ENCODE data around the gene AOPEP. TPM values are rescaled to one million over a fixed set of nuclear protein-coding genes. Genes with fewer than 3 reads are reported as not detected.

Gene AOPEP
- total RNA-seq, 2 experiments from 2014 or later, result 5.8 to 6.4 TPM

DNA sequence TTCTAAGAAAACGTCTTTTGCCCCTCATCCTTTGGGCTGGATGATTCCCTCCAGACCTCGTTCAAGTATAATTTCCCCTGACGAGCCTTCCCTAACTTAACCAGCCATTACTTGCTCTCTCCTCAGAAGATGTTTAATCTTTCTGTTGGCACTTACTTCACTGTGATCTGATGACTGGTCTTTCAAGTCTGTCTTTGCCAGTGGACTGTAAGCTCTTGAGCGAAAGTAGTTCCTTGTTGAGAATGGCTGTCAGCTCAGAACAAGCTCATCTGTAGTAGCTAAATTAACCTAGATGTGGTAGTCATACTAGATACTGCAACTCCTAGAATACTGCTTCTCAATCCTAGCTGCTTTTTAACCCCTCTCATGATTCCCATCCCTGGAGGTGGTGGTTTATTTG is 125.0 kb downstream of the AOPEP start:
- no peak overlapping the region for H3K4me3 Mint-ChIP-seq
- intact Hi-C loops (cut with micrococcal nuclease), result no loop called here
- no peak overlapping the region for H3K27ac Mint-ChIP-seq
- CTCF ChIA-PET, result no interaction called here
- DNase-seq, result no peak
- H3K27me3 Mint-ChIP-seq (ENCODE audit: low read depth), result no peaks in the 10 kb centered on the region
- H3K9me3 Mint-ChIP-seq, result no peaks in the 10 kb centered on the region
- H3K36me3 Mint-ChIP-seq (ENCODE audit: low read depth), result no peaks in the 10 kb centered on the region
- peaks cover 12% of the 10 kb centered on the region for H3K4me1 Mint-ChIP-seq (ENCODE audit: low read depth)

DNA sequence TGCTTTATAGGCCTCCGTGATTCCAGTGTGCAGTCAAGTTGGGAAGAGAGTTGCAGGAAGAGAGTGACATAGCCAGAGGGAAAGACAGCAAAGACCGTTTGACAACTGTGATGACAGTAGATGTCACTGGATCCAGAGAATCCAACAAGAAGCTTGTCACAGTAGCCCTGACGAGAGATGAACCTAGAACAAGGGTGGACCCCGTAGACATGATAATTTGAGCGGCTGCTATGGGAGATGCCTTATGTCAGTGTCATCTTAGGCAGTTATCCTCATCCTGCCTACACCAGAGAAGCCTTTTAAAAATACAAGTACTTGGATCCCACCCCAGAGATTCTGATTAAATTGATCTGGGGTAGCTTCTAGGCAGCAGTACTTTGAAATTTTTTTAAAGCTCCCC is 125.4 kb downstream of the AOPEP start:
- no peak for DNase-seq
- no peaks in the 10 kb centered on the region for H3K27me3 Mint-ChIP-seq (ENCODE audit: low read depth)
- H3K4me1 Mint-ChIP-seq (ENCODE audit: low read depth), result peaks cover 9% of the 10 kb centered on the region
- intact Hi-C loops (cut with micrococcal nuclease), result no loop called here
- no peak overlapping the region for H3K4me3 Mint-ChIP-seq
- H3K36me3 Mint-ChIP-seq (ENCODE audit: low read depth), result no peaks in the 10 kb centered on the region
- no peaks in the 10 kb centered on the region for H3K9me3 Mint-ChIP-seq
- H3K27ac Mint-ChIP-seq, result no peak overlapping the region
- CTCF ChIA-PET, result no interaction called here

DNA sequence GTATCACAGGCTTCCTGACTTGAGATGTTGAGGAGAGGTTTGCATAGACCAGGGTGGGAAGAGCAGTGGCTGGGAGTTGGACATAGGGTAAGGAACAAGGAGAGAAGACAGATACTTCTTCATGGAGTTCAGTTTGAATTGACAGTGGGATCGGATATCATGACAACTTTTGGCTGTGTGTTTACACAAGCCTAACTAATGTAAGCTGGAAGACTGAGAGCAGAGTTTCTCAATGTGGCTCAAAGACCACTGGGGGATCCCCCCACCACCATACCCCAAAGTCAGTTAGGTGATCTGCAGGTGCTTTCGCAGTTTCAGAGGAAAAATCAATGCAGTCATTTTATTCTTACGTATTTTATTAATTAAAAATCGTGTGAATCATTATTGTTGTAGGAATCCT is 125.9 kb downstream of the AOPEP start:
- Mint-ChIP-seq H3K4me1 (ENCODE audit: low read depth) (peaks cover 4% of the 10 kb centered on the region), H3K27me3 (ENCODE audit: low read depth) (no peaks in the 10 kb centered on the region), H3K36me3 (ENCODE audit: low read depth) (no peaks in the 10 kb centered on the region), H3K27ac (no peak overlapping the region), H3K4me3 (no peak overlapping the region), H3K9me3 (no peaks in the 10 kb centered on the region)
- intact Hi-C loops (cut with micrococcal nuclease), result no loop called here
- CTCF ChIA-PET, result no interaction called here
- no peak for DNase-seq

DNA sequence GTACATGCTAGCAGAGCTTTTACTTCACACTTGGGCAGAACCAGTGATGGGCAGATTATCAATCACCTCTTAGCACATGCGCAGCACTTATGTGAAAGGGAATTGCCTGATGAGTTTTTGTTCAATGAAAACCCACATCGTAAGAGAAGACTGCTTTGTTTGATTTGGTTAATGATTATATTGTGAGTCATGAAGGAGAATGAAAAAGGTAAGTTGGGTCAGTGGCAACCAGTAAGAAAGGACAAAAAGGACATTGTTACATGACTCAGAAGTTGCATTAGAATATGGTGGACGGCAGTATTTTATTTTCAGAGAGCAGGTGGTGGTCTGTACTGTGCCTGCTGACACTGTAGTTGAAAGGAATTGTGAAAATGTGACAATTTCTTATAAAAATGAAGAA is 127.4 kb downstream of the AOPEP start:
- Mint-ChIP-seq H3K9me3 (peaks cover 5% of the 10 kb centered on the region), H3K4me1 (ENCODE audit: low read depth) (peaks cover 3% of the 10 kb centered on the region), H3K4me3 (no peak overlapping the region), H3K27me3 (ENCODE audit: low read depth) (no peaks in the 10 kb centered on the region), H3K36me3 (ENCODE audit: low read depth) (peaks cover 3% of the 10 kb centered on the region), H3K27ac (no peak overlapping the region)
- CTCF ChIA-PET, result no interaction called here
- intact Hi-C loops (cut with micrococcal nuclease), result no loop called here
- no peak for DNase-seq

DNA sequence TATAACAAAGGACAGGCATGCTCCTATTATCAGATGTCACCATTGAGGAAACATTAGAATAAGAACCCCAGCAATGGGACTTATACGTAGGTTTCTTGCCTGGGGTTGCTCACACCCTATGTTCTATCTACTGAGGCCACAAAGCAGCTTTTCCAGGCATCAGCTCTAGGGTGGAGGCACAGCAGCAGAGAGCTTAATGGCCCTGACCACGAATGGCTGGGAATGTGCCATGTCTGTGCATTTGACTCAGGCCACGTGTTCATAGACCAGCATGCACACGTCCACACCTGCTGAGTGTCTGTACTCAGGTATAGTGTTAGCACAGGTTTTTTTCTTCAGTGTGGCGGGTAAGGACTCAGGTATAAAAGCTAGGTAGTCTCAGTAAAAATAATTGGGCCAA is 129.4 kb downstream of the AOPEP start:
- H3K4me1 Mint-ChIP-seq (ENCODE audit: low read depth), result peaks cover 15% of the 10 kb centered on the region
- no peak overlapping the region for H3K27ac Mint-ChIP-seq
- H3K9me3 Mint-ChIP-seq, result peaks cover 5% of the 10 kb centered on the region
- H3K4me3 Mint-ChIP-seq, result no peak overlapping the region
- peaks cover 3% of the 10 kb centered on the region for H3K36me3 Mint-ChIP-seq (ENCODE audit: low read depth)
- CTCF ChIA-PET, result no interaction called here
- H3K27me3 Mint-ChIP-seq (ENCODE audit: low read depth), result no peaks in the 10 kb centered on the region
- no peak for DNase-seq
- intact Hi-C loops (cut with micrococcal nuclease), result no loop called here

DNA sequence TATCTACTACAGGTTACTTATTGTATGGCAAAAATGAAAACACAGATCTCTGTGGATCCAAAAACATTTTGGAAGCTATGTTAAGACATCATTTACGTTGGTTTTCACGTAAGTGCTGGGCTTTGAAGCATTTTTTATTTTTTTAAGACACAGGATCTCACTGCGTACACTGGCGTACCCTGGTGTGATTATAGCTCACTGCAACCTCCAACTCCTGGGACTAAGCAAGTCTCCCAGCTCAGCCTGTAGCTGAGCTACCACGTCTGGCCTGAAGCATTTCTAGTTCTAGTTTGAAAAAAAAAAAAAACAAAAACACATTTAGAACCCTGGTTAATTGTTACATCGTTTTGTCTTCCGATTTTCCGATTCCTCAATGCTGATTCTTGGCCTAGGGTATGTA is 131.3 kb downstream of the AOPEP start:
- Mint-ChIP-seq H3K36me3 (ENCODE audit: low read depth) (peaks cover 3% of the 10 kb centered on the region), H3K27me3 (ENCODE audit: low read depth) (no peaks in the 10 kb centered on the region), H3K4me1 (ENCODE audit: low read depth) (peaks cover 29% of the 10 kb centered on the region), H3K27ac (no peak overlapping the region), H3K4me3 (no peak overlapping the region), H3K9me3 (peaks cover 5% of the 10 kb centered on the region)
- CTCF ChIA-PET, result interaction anchor here (0.6 kb wide), 1 partner anchor 1254 kb away, joined by 3 read pairs; no protein-coding TSS in a partner anchor
- intact Hi-C loops (cut with micrococcal nuclease), result no loop called here
- DNase-seq, result no peak

DNA sequence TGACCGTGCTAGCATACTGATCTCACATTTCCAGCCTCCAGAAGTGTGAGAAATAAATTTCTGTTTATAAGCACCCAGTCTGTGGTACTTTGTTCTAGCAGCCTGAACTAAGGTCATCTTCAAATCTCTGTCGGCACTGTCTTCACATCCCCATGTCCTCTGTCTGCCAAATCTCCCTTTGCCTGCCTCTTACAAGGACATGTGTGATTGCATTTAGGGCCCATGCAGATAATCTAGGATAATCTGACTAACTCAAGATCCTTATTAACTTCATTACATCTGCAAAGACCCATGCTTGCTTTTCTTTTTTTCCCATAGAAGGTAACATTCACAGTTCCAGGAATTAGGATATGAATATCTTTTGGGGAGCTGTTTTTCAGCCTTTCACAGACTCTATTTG is 132.7 kb downstream of the AOPEP start:
- Mint-ChIP-seq H3K27me3 (ENCODE audit: low read depth) (no peaks in the 10 kb centered on the region), H3K4me3 (no peak overlapping the region), H3K27ac (no peak overlapping the region), H3K36me3 (ENCODE audit: low read depth) (peaks cover 3% of the 10 kb centered on the region), H3K4me1 (ENCODE audit: low read depth) (peaks cover 37% of the 10 kb centered on the region), H3K9me3 (peaks cover 5% of the 10 kb centered on the region)
- CTCF ChIA-PET, result no interaction called here
- intact Hi-C loops (cut with micrococcal nuclease), result no loop called here
- DNase-seq, result no peak

DNA sequence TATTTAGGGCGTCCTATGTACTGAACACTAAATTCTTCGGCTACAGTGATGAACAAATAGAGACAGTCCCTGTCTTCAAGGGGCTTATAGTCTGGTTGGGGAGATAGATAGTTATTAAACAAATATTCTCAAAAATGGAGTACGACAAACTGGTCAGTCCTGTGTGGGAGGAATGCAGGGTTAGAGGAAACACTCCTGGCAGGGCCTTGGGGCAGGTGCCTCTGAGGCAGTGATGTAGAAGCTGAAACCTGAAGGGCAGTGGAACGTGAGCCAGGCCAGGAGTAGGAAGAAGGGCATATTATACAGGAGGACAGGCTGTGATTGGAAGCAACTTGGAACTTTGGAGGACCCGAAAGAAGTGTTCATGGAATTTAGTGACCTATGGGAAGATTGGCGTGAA is 133.4 kb downstream of the AOPEP start:
- Mint-ChIP-seq H3K27ac (no peak overlapping the region), H3K4me3 (no peak overlapping the region), H3K9me3 (peaks cover 5% of the 10 kb centered on the region), H3K27me3 (ENCODE audit: low read depth) (no peaks in the 10 kb centered on the region), H3K36me3 (ENCODE audit: low read depth) (peaks cover 3% of the 10 kb centered on the region), H3K4me1 (ENCODE audit: low read depth) (peaks cover 38% of the 10 kb centered on the region)
- intact Hi-C loops (cut with micrococcal nuclease), result loop anchor here (2.0 to 5.0 kb wide), 2 partner anchors 92 to 133 kb away; partner anchors contain the start of gene AOPEP
- CTCF ChIA-PET, result interaction anchor here (1.0 kb wide), 1 partner anchor 46 kb away, joined by 3 read pairs; no protein-coding TSS in a partner anchor
- no peak for DNase-seq

DNA sequence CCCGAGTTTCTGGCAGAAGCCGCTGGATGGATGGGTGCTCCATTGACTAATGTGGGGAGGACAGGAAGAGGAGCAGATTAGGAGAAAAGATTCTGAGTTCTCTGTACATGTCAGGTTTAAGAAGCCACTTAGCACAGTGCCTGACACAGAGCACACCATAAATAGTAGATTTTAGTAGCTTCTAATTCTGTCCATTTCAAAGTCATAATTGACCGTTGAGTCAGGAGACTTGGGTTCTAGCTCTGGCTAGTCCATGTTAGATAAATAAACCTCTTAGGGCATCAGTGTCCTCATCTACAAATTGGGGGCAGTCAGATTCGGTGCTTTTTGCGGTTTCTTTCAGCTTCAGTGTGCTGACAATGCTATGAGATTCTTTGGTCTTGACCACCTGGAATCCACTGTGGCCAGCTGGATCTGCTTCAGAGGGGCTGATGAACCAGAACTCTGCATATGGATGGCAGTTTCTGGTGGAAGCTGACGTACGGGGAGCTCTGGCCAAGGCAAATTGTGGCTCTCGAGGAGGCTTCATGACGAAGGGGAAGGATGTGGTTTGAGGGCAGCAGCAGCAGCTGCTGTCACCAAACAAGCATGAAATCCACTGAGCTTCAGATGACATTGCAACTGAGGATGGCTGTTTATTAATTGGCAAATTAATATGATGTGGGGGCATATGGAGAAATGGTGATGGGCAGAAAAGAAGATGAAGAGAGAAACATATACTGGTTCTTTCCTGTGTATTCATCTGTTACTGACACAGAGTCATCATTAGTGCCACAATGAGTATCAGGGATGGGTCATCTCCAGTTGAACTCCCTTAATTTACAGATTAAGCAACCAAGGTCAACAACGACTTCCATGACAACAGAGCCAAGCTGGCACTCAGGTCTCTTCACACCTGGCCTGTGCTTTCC is 134.4 kb downstream of the AOPEP start:
- DNase-seq, result peak; percentile 83
- H3K4me3 Mint-ChIP-seq, result peak overlapping the region; percentile 28
- H3K4me1 Mint-ChIP-seq (ENCODE audit: low read depth), result peaks cover 38% of the 10 kb centered on the region
- peaks cover 3% of the 10 kb centered on the region for H3K36me3 Mint-ChIP-seq (ENCODE audit: low read depth)
- CTCF ChIA-PET, result interaction anchor here (0.8 kb wide), 1 partner anchor 181 kb away, joined by 4 read pairs; no protein-coding TSS in a partner anchor
- intact Hi-C loops (cut with micrococcal nuclease), result loop anchor here (1.0 to 5.0 kb wide), 4 partner anchors 10 to 134 kb away; partner anchors contain the start of gene AOPEP
- H3K9me3 Mint-ChIP-seq, result peaks cover 5% of the 10 kb centered on the region
- H3K27me3 Mint-ChIP-seq (ENCODE audit: low read depth), result no peaks in the 10 kb centered on the region
- peak overlapping the region; percentile 54 for H3K27ac Mint-ChIP-seq

DNA sequence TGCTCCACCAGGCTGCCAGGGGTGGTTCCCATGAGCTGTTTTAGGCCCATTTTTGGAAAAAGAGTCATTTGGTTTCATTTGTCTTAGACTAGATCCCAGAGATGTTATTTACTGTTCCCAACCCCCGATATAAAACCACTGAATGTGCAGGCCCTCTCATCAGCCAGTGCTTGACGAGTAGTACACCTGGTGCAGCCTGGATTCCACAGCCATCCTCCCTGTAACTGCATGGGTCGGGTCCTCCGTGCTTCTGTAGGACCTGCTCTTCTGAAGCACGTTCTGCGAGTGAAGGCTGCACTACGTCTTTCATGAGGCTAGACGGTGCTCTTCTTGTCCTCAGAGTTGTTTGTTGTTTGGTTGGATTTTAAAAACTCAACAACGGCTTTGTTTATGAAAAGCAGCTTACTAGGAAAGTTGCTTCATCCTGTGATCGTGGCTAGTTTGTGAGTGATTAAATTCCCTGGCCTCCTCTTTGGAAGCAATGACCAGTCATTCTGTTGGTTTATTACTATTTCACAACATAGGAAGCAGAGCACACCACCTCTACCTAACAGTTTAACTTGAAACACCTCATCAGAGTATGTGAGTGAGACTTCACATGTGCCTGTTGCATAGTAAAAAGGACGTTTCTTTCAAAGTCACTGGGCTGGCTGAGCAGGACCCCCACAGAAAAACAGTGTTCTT is 135.2 kb downstream of the AOPEP start:
- H3K4me1 Mint-ChIP-seq (ENCODE audit: low read depth), result peaks cover 38% of the 10 kb centered on the region
- intact Hi-C loops (cut with micrococcal nuclease), result loop anchor here (1.0 to 5.0 kb wide), 4 partner anchors 10 to 135 kb away; partner anchors contain the start of gene AOPEP
- peak overlapping the region; percentile 28 for H3K4me3 Mint-ChIP-seq
- CTCF ChIA-PET, result no interaction called here
- DNase-seq, result no peak
- peak overlapping the region; percentile 54 for H3K27ac Mint-ChIP-seq
- peaks cover 5% of the 10 kb centered on the region for H3K9me3 Mint-ChIP-seq
- peaks cover 3% of the 10 kb centered on the region for H3K36me3 Mint-ChIP-seq (ENCODE audit: low read depth)
- no peaks in the 10 kb centered on the region for H3K27me3 Mint-ChIP-seq (ENCODE audit: low read depth)

DNA sequence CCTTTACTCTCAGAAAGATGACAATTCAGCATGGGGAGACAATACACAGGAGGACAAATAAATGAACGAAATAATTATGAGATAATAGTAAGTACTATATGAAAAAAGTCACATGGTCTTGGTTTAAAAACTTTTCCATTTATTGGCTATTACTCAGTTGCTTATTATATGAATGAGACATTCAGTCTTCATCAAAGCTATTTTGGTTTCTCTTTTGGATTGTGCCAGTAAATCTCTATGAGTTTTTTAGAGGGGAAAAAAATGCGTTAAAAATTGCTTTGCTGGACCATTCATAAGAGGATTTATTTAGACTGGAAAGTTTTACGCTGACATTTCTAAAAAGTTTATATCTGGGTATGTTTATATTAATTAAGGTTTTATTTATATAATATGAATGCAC is 137.7 kb downstream of the AOPEP start:
- Mint-ChIP-seq H3K27ac (no peak overlapping the region), H3K27me3 (ENCODE audit: low read depth) (no peaks in the 10 kb centered on the region), H3K9me3 (no peaks in the 10 kb centered on the region), H3K4me3 (no peak overlapping the region), H3K36me3 (ENCODE audit: low read depth) (no peaks in the 10 kb centered on the region), H3K4me1 (ENCODE audit: low read depth) (peaks cover 39% of the 10 kb centered on the region)
- CTCF ChIA-PET, result interaction anchor here (0.7 to 1.1 kb wide), 2 partner anchors 80 to 599 kb away, joined by 4 read pairs; no protein-coding TSS in a partner anchor
- intact Hi-C loops (cut with micrococcal nuclease), result loop anchor here (5.0 kb wide), 1 partner anchor 88 kb away; no protein-coding TSS in a partner anchor
- DNase-seq, result no peak

DNA sequence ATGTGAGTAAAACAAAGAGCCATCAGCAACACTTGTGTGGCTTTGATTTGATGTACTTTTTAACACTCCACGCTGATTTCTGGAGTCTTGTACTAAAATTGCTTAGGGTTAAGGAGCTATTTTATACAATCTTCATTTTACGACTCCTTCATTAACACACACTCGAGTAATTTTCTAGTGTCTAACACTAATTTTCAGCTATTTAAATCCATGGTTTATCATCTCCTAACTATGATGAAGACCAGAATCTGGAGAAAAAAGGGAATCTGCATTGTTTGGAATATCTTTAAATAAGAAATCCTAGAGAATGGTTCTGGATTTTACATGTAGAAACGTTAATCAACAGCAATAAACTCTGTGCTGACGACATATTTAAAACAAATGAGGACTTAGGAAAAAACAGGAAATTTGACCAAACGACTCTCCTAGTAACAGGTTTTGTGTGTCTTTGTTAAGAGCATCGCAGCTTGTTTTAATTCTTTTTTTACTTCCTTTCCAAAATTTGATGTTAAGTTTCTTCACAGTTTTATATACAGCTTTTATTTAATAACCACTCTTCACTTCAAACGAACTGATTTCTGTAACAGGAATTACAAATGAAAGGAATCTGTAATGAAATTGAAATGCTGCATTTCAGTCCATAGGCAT is 138.5 kb downstream of the AOPEP start:
- DNase-seq, result no peak
- H3K4me1 Mint-ChIP-seq (ENCODE audit: low read depth), result peaks cover 42% of the 10 kb centered on the region
- no peaks in the 10 kb centered on the region for H3K9me3 Mint-ChIP-seq
- H3K27me3 Mint-ChIP-seq (ENCODE audit: low read depth), result no peaks in the 10 kb centered on the region
- no peak overlapping the region for H3K27ac Mint-ChIP-seq
- no peak overlapping the region for H3K4me3 Mint-ChIP-seq
- no peaks in the 10 kb centered on the region for H3K36me3 Mint-ChIP-seq (ENCODE audit: low read depth)
- CTCF ChIA-PET, result interaction anchor here (0.7 kb wide), 1 partner anchor 598 kb away, joined by 4 read pairs; no protein-coding TSS in a partner anchor
- intact Hi-C loops (cut with micrococcal nuclease), result loop anchor here (5.0 kb wide), 1 partner anchor 87 kb away; no protein-coding TSS in a partner anchor

Data from activated naive CD4-positive, alpha-beta T cell treated with anti-CD3 and anti-CD28 coated beads for 36 hours (primary cell).